Mesothelial cell of epicardium (in vitro differentiated cells): ENCODE data around the gene CAPG. TPM values are rescaled to one million over a fixed set of nuclear protein-coding genes. Genes with fewer than 3 reads are reported as not detected.
A peak's percentile ranks its signal among the peaks of the same experiment; 100 is the strongest.
"Not testable (repeated sequence)": the region's sequence is repeated elsewhere in the genome, so short reads cannot be mapped to it uniquely, and the experiment has no call there.

Experiments used
- DNase-seq, 2 experiments: peaks; one replicate each; pipeline ENCODE4 v3.0.0; 2021; ENCODE audit warnings: low spot score in 2 of 2; ENCODE audit not compliant: unreplicated experiment in 2 of 2
- H3K27ac Mint-ChIP-seq: 2 replicates; pipeline ENCODE4 v1.8.0; 2021; ENCODE audit warnings: mixed read lengths
- H3K27me3 Mint-ChIP-seq: 2 replicates; pipeline ENCODE4 v1.8.0; 2021; ENCODE audit warnings: low read depth, mixed read lengths
- H3K36me3 Mint-ChIP-seq: 2 replicates; pipeline ENCODE4 v1.8.0; 2021; ENCODE audit warnings: mixed read lengths
- H3K4me1 Mint-ChIP-seq: 2 replicates; pipeline ENCODE4 v1.8.0; 2021; ENCODE audit warnings: mixed read lengths
- H3K4me3 Mint-ChIP-seq: 2 replicates; pipeline ENCODE4 v1.8.0; 2021; ENCODE audit warnings: mild to moderate bottlenecking, moderate library complexity, mixed read lengths
- H3K9me3 Mint-ChIP-seq: 2 replicates; pipeline ENCODE4 v1.8.0; 2021; ENCODE audit warnings: mixed read lengths
- total RNA-seq: library from RNA; stranded (reverse); gene quantifications from 3 replicates; pipeline ENCODE4 v1.2.1, GENCODE V29; 2021
- TF ChIP-seq, protein P1 (sequence below): fragments of 200-600 bp; sonication (generic); IDR thresholded peaks from one replicate; pipeline ENCODE4 v1.5.0; 2021; ENCODE audit warnings: antibody characterized with exemption; ENCODE audit not compliant: unreplicated experiment

CAPG gene
- total RNA-seq, 1 donor from 2014 or later: 86.3 TPM

DNA sequence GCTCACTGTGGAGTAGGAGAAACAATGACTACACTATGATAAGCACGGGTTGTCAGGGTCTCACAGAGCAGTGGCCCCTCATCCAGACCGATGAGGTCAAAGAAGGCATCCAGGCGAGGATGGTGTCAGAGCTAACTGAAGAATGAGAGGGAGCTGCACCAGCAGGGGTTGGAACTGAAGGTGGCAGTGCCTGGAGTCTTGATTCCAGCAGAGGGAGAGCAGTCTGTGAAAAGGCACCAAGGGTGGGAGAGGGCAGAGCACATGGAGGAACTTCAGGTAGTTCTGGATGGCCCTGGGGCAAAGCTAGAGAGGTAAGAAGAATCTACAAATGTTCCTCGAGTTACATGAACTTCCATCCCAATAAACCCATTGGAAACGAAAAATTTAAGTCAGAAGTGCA is 43.0 kb downstream of the CAPG start:
- H3K4me3 Mint-ChIP-seq: no peak overlapping the region
- TF ChIP-seq, protein P1, sequence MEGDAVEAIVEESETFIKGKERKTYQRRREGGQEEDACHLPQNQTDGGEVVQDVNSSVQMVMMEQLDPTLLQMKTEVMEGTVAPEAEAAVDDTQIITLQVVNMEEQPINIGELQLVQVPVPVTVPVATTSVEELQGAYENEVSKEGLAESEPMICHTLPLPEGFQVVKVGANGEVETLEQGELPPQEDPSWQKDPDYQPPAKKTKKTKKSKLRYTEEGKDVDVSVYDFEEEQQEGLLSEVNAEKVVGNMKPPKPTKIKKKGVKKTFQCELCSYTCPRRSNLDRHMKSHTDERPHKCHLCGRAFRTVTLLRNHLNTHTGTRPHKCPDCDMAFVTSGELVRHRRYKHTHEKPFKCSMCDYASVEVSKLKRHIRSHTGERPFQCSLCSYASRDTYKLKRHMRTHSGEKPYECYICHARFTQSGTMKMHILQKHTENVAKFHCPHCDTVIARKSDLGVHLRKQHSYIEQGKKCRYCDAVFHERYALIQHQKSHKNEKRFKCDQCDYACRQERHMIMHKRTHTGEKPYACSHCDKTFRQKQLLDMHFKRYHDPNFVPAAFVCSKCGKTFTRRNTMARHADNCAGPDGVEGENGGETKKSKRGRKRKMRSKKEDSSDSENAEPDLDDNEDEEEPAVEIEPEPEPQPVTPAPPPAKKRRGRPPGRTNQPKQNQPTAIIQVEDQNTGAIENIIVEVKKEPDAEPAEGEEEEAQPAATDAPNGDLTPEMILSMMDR: no peak
- no peak for DNase-seq
- H3K36me3 Mint-ChIP-seq: peaks cover 18% of the 10 kb centered on the region
- no peaks in the 10 kb centered on the region for H3K27me3 Mint-ChIP-seq
- peaks cover 5% of the 10 kb centered on the region for H3K9me3 Mint-ChIP-seq
- H3K27ac Mint-ChIP-seq: no peak overlapping the region
- no peaks in the 10 kb centered on the region for H3K4me1 Mint-ChIP-seq

DNA sequence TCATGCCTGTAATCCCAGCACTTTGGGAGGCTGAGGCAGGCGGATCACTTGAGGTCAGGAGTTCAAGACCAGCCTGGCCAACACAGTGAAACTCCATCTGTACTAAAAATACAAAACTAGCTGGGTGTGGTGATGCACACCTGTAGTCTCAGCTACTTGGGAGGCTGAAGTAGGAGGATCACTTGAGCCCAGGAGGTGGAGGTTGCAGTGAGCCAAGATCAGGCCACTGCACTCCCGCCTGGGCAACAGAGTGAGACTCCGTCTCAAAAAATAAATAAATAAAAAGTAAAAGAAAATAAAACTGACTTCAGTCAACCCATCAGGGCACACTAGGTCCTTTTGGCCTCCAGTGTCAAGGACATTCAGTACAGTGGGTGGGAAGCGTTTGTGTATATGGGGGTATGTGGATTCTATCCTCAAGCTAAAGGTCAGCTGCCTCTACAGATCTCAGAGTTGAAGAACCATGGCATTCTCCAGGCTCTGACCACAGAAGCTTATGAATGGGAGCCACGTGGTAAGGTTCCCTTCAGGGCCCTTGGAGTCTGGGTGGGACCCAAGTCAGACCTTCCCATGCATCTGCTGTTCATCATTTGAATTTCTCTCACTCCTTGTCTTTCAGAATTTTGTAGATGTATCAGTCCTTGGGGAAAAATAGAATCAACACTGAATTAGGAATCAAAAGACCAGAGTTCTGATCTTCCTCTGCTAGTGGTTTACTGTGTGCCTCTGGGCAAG is 47.3 kb downstream of the CAPG start:
- H3K4me1 Mint-ChIP-seq, H3K9me3 Mint-ChIP-seq, H3K27me3 Mint-ChIP-seq, DNase-seq, H3K27ac Mint-ChIP-seq, H3K4me3 Mint-ChIP-seq: not testable (repeated sequence)
- H3K36me3 Mint-ChIP-seq: peaks cover 21% of the 10 kb centered on the region

DNA sequence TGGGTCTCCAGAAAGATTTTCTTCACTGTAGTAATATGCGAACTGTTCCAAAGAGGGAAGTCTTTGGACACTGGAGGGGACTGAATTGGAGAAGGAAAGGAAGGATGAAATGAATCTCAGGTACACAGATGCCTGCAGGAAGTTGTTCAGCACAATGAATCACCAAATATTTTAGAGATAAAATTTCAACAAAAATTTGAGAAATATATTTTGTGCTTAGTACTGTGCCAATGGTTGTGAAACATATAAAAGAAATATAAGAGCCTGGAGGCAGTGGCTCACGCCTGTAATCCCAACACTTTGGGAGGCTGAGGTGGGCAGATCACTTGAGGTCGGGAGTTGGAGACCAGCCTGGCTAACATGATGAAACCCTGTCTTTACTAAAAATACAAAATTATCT is 52.4 kb downstream of the CAPG start:
- Mint-ChIP-seq H3K27ac (no peak overlapping the region), H3K36me3 (peaks cover 15% of the 10 kb centered on the region), H3K4me3 (no peak overlapping the region), H3K9me3 (no peaks in the 10 kb centered on the region), H3K27me3 (no peaks in the 10 kb centered on the region), H3K4me1 (peaks cover 22% of the 10 kb centered on the region)
- DNase-seq: no peak
- TF ChIP-seq, protein P1: no peak

DNA sequence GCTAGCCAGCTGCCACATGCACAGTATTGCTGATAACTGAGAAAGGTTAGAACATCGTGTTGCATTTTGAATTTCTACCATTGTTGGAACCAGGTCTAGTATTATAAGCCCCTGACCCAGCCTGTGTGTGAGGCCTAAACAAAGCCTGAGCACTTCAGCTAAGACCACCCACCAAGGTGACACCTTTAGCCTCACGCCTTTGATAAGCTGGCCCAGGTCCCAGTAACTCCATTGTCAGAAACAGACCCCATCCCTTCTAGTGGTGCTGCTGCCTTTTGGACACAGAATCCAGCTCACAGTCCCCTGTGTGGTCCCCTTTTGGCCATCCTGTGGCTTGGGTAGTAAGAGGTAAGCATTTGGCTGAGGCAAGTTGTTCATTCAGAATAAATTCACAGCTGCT is 54.0 kb downstream of the CAPG start:
- Mint-ChIP-seq H3K4me3 (peak overlapping the region; percentile 98), H3K36me3 (peaks cover 8% of the 10 kb centered on the region), H3K27ac (no peak overlapping the region), H3K9me3 (no peaks in the 10 kb centered on the region), H3K4me1 (peaks cover 24% of the 10 kb centered on the region), H3K27me3 (no peaks in the 10 kb centered on the region)
- DNase-seq: no peak
- TF ChIP-seq, protein P1: no peak

DNA sequence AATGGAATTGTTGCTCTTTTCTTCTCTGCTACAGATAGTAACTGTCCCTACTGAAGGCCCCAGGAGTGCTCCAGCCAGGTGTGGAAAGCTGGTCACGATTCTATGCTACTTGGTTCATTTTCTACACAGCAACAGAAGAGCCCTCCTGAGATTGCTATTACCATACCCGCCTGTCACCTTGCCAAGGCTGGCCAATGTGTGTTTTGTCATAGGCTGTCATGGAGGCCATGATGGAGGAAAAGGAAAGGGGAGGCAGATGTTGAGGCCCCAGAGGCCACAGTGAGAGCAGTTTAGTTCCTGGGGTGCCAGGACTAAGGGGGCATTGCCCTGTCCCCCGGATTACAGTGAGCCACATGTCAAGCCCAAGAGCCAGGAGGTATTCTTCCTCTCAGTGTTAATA is 54.6 kb downstream of the CAPG start:
- DNase-seq: no peak
- Mint-ChIP-seq H3K36me3 (peaks cover 13% of the 10 kb centered on the region), H3K27me3 (no peaks in the 10 kb centered on the region), H3K4me1 (peaks cover 24% of the 10 kb centered on the region), H3K27ac (peak overlapping the region; percentile 79), H3K9me3 (no peaks in the 10 kb centered on the region), H3K4me3 (peak overlapping the region; percentile 98)
- TF ChIP-seq, protein P1: no peak

DNA sequence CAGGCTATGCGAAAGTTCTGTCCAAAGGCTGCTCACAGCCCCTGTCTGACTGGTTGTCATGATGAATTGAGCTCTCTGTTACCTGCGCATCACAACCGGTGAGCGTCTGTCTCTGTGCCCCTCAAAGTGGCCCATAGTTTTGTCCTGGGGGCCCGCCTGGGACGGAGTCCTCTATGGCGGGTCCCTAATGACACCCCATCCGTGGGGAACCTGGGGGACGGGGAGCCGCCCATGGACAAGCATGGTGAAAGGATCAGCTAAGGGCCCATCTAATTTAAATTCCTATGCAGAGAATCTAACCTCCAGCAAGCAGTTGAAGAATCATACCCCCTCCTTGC is 55.1 kb downstream of the CAPG start:
- peaks cover 24% of the 10 kb centered on the region for H3K4me1 Mint-ChIP-seq
- H3K9me3 Mint-ChIP-seq: no peaks in the 10 kb centered on the region
- no peaks in the 10 kb centered on the region for H3K27me3 Mint-ChIP-seq
- peaks cover 17% of the 10 kb centered on the region for H3K36me3 Mint-ChIP-seq
- peak overlapping the region; percentile 99 for H3K27ac Mint-ChIP-seq
- TF ChIP-seq, protein P1: no peak
- peak overlapping the region; percentile 98 for H3K4me3 Mint-ChIP-seq
- DNase-seq: no peak
